HG03432 (cell line): ENCODE data around the gene POLR2H.
"Not testable (repeated sequence)": the region's sequence is repeated elsewhere in the genome, so short reads cannot be mapped to it uniquely, and the experiment has no call there.

Experiments
- ATAC-seq: cut with Tn5 transposase; IDR thresholded peaks from one replicate; pipeline ENCODE4 v1.9.1; 2021; ENCODE audit warnings: mild to moderate bottlenecking, moderate library complexity; ENCODE audit not compliant: unreplicated experiment

Gene POLR2H

GRCh38 chr3:184335661-184336546 is 25.6 kb upstream of the POLR2H start:
- peak; percentile 84 for ATAC-seq

- no peak for ATAC-seq
Measured at GRCh38 chr3:184336547-184337398, 24.7 kb upstream of the POLR2H start.

GRCh38 chr3:184337399-184337714 is 24.2 kb upstream of the POLR2H start, which contains the start of gene FAM131A:
TSS of gene FAM131A (plus strand) at chr3:184337600. CDS start at chr3:184337631, 31 bp downstream.
- no peak for ATAC-seq

GRCh38 chr3:184337981-184338380 is 23.5 kb upstream of the POLR2H start:
- ATAC-seq, result no peak

- ATAC-seq, result no peak
Measured at GRCh38 chr3:184338511-184338945, 23.0 kb upstream of the POLR2H start.

- no peak for ATAC-seq
Measured at GRCh38 chr3:184339001-184339400, 22.5 kb upstream of the POLR2H start.

- ATAC-seq, result not testable (repeated sequence)
Measured at GRCh38 chr3:184339451-184340135, 21.9 kb upstream of the POLR2H start.

- no peak for ATAC-seq
Measured at GRCh38 chr3:184341925-184342324, 19.6 kb upstream of the POLR2H start.

- ATAC-seq, result no peak
Measured at GRCh38 chr3:184343200-184343876, 18.2 kb upstream of the POLR2H start.

- ATAC-seq, result no peak
Measured at GRCh38 chr3:184344579-184345316, 16.8 kb upstream of the POLR2H start.

- ATAC-seq, result no peak
Measured at GRCh38 chr3:184345317-184346144, 16.0 kb upstream of the POLR2H start.

GRCh38 chr3:184346480-184347190 is 14.9 kb upstream of the POLR2H start:
- no peak for ATAC-seq

- no peak for ATAC-seq
Measured at GRCh38 chr3:184347321-184348056, 14.0 kb upstream of the POLR2H start.

GRCh38 chr3:184348057-184348382 is 13.5 kb upstream of the POLR2H start:
- no peak for ATAC-seq

GRCh38 chr3:184349563-184350470 is 11.7 kb upstream of the POLR2H start:
- ATAC-seq, result no peak

GRCh38 chr3:184350618-184351017 is 10.9 kb upstream of the POLR2H start:
- ATAC-seq, result no peak
